Measurements from ENCODE around the gene ODF2L.

Gene ODF2L

DNA sequence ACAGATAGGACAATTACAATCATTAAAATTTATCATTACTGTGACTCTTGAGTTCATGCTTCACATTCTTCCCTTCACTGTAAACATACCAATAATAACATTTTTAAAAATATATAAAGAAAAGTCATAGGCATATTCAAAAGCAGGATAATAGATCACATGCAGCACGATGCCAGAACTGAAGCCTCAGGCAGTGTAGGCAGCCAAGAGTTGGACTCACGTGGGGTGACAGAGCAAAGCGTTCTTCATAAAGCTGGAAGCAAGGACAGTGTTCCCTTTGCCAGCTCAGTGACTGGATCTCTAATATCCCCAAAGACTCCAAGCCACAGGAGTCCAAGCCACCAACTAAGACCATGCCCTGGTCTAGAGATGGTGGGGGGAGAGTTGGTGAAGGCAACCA, 77.7 kb downstream of the ODF2L start:
- H3K4me3 ChIP-seq (ENCODE audit: low read depth, low read length): no peak overlapping the region
- TF ChIP-seq CTCF (IDR thresholded peaks at IDR 0.05; ENCODE audit: low read depth, low read length): no peak
- no peak for DNase-seq (ENCODE audit: low read depth, low spot score)
- in situ Hi-C loops (cut with HindIII; ENCODE audit: low sequenced_read_pairs): no loop called here

DNA sequence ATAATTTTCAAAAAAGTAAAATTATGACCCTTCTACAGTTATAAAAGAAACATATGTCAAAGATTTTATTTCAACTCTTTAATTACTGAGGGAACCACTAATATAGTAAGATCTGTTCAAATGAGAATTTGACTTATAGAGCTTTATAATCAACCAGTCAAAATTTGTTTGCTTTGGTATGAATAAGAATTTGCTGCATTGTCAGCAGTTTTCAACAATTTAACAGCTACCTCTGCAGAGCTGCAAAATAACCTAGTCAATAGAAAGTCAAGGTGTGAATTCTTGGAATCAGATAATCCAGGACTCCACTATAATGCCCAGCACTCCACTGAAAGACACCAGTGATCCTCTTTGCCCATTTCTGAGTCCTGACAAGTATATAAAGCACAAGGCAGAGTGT, 78.2 kb downstream of the ODF2L start:
- in situ Hi-C loops (cut with HindIII; ENCODE audit: low sequenced_read_pairs): no loop called here
- no peak for DNase-seq (ENCODE audit: low read depth, low spot score)
- no peak for TF ChIP-seq CTCF (IDR thresholded peaks at IDR 0.05; ENCODE audit: low read depth, low read length)
- H3K4me3 ChIP-seq (ENCODE audit: low read depth, low read length): no peak overlapping the region

GRCh38 chr1:86305731-86306130, 90.4 kb downstream of the ODF2L start:
- no peak for TF ChIP-seq CTCF (IDR thresholded peaks at IDR 0.05; ENCODE audit: low read depth, low read length)
- no peak overlapping the region for H3K4me3 ChIP-seq (ENCODE audit: low read depth, low read length)
- in situ Hi-C loops (cut with HindIII; ENCODE audit: low sequenced_read_pairs): no loop called here
- DNase-seq (ENCODE audit: low read depth, low spot score): no peak

DNA sequence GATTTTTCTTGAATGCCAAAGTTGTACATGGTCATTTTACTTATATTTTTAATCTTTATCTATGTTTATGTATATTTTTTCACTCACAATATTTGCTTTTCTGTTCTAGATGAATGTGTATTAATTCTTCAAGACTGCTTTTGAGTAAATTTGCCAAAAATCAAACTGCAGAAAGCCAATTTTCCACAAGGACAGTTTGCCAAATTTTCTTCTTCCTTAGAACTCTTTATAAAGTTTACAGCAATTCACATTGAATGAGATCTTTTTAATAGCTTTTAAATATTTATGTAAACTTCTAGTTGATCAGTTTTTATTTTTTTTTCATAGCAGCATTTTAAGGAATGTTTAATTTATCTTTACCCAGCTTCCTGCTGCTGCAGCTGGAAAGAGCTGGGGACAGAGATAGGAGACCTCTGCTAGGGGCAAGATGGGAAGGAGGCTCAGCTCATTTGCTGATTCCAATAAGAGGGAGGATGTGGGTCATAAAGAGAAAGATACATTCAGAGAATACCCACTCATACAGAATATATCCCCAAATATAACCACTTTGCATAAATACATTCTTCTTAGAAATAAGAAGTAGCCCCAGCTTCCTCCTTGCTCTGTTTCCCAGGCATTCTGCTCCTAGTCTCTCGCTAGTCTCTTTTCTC, 93.0 kb downstream of the ODF2L start:
- H3K4me3 ChIP-seq (ENCODE audit: low read depth, low read length): no peak overlapping the region
- in situ Hi-C loops (cut with HindIII; ENCODE audit: low sequenced_read_pairs): no loop called here
- DNase-seq (ENCODE audit: low read depth, low spot score): no peak
- TF ChIP-seq CTCF (IDR thresholded peaks at IDR 0.05; ENCODE audit: low read depth, low read length): no peak

Measured in astrocyte of the spinal cord (primary cell).